ENCODE measurements around the gene DAB2IP.

DNA sequence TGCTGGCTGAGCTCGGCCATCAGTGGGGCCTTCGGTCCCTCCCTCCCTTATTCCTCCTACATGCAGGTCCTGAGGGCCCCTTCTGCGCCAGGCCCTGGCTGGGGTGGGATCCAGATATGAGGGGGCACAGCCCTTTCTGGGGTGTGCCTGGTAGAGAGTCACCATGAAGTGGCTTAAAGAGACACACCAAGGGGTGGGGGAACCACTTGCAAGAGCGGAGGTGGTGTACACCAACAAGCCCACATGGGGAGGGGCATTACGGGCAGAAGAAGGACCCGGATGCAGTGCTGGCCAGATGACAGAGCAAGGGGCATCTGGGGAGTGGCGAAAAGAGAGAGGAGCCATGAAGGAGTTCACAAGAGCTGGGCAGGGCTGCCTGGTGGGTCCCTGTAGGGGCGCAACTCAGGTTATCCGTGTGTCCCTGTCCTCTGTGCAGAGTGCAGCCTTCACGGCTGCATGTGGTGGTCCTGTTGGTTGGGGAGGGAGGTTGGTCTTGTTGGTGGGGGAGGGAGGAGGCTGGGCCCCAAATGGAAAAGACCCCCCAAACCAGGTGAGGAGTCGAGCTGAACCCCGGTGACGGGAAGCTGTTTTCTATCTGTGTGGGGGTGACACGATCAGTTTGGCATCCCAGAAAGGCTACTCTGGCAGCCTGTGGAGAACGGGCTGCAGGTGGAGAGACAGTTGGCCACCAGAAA lies 158.1 kb downstream of the DAB2IP start:
- TF ChIP-seq, protein P1, sequence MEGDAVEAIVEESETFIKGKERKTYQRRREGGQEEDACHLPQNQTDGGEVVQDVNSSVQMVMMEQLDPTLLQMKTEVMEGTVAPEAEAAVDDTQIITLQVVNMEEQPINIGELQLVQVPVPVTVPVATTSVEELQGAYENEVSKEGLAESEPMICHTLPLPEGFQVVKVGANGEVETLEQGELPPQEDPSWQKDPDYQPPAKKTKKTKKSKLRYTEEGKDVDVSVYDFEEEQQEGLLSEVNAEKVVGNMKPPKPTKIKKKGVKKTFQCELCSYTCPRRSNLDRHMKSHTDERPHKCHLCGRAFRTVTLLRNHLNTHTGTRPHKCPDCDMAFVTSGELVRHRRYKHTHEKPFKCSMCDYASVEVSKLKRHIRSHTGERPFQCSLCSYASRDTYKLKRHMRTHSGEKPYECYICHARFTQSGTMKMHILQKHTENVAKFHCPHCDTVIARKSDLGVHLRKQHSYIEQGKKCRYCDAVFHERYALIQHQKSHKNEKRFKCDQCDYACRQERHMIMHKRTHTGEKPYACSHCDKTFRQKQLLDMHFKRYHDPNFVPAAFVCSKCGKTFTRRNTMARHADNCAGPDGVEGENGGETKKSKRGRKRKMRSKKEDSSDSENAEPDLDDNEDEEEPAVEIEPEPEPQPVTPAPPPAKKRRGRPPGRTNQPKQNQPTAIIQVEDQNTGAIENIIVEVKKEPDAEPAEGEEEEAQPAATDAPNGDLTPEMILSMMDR (tag by site-specific recombination; IDR thresholded peaks at IDR 0.05) = no peak
- TF ChIP-seq ZNF138 (tag by site-specific recombination; IDR thresholded peaks at IDR 0.05; ENCODE audit: borderline replicate concordance) = no peak
- TF ChIP-seq, protein P2, sequence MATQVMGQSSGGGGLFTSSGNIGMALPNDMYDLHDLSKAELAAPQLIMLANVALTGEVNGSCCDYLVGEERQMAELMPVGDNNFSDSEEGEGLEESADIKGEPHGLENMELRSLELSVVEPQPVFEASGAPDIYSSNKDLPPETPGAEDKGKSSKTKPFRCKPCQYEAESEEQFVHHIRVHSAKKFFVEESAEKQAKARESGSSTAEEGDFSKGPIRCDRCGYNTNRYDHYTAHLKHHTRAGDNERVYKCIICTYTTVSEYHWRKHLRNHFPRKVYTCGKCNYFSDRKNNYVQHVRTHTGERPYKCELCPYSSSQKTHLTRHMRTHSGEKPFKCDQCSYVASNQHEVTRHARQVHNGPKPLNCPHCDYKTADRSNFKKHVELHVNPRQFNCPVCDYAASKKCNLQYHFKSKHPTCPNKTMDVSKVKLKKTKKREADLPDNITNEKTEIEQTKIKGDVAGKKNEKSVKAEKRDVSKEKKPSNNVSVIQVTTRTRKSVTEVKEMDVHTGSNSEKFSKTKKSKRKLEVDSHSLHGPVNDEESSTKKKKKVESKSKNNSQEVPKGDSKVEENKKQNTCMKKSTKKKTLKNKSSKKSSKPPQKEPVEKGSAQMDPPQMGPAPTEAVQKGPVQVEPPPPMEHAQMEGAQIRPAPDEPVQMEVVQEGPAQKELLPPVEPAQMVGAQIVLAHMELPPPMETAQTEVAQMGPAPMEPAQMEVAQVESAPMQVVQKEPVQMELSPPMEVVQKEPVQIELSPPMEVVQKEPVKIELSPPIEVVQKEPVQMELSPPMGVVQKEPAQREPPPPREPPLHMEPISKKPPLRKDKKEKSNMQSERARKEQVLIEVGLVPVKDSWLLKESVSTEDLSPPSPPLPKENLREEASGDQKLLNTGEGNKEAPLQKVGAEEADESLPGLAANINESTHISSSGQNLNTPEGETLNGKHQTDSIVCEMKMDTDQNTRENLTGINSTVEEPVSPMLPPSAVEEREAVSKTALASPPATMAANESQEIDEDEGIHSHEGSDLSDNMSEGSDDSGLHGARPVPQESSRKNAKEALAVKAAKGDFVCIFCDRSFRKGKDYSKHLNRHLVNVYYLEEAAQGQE (tag by site-specific recombination; IDR thresholded peaks at IDR 0.05) = no peak
- TF ChIP-seq ZNF274 (IDR thresholded peaks at IDR 0.05; ENCODE audit: low read length) = no peak
- TF ChIP-seq ZNF274 (tag by site-specific recombination; IDR thresholded peaks at IDR 0.05; ENCODE audit: borderline replicate concordance) = no peak
- TF ChIP-seq ZNF747 (tag by site-specific recombination; IDR thresholded peaks at IDR 0.05) = no peak
- no peak for TF ChIP-seq SP2 (tag by site-specific recombination; IDR thresholded peaks at IDR 0.05)
- no peak for TF ChIP-seq WT1 (tag by site-specific recombination; IDR thresholded peaks at IDR 0.05)
- TF ChIP-seq, protein P3, sequence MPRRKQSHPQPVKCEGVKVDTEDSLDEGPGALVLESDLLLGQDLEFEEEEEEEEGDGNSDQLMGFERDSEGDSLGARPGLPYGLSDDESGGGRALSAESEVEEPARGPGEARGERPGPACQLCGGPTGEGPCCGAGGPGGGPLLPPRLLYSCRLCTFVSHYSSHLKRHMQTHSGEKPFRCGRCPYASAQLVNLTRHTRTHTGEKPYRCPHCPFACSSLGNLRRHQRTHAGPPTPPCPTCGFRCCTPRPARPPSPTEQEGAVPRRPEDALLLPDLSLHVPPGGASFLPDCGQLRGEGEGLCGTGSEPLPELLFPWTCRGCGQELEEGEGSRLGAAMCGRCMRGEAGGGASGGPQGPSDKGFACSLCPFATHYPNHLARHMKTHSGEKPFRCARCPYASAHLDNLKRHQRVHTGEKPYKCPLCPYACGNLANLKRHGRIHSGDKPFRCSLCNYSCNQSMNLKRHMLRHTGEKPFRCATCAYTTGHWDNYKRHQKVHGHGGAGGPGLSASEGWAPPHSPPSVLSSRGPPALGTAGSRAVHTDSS (tag by site-specific recombination; IDR thresholded peaks at IDR 0.05) = no peak
- no peak for TF ChIP-seq ZNF664 (tag by site-specific recombination; IDR thresholded peaks at IDR 0.05)
- TF ChIP-seq, protein P4, sequence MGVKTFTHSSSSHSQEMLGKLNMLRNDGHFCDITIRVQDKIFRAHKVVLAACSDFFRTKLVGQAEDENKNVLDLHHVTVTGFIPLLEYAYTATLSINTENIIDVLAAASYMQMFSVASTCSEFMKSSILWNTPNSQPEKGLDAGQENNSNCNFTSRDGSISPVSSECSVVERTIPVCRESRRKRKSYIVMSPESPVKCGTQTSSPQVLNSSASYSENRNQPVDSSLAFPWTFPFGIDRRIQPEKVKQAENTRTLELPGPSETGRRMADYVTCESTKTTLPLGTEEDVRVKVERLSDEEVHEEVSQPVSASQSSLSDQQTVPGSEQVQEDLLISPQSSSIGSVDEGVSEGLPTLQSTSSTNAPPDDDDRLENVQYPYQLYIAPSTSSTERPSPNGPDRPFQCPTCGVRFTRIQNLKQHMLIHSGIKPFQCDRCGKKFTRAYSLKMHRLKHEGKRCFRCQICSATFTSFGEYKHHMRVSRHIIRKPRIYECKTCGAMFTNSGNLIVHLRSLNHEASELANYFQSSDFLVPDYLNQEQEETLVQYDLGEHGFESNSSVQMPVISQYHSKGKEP (tag by site-specific recombination; IDR thresholded peaks at IDR 0.05) = no peak
- TF ChIP-seq ZNF76 (tag by site-specific recombination; IDR thresholded peaks at IDR 0.05; ENCODE audit: borderline replicate concordance, low read depth) = no peak
- no peak for TF ChIP-seq ZNF302 (tag by site-specific recombination; IDR thresholded peaks at IDR 0.05; ENCODE audit: low read depth)
- no peak for TF ChIP-seq ZNF548 (tag by site-specific recombination; IDR thresholded peaks at IDR 0.05)
- TF ChIP-seq, protein P5, sequence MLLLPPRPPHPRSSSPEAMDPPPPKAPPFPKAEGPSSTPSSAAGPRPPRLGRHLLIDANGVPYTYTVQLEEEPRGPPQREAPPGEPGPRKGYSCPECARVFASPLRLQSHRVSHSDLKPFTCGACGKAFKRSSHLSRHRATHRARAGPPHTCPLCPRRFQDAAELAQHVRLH (tag by site-specific recombination; IDR thresholded peaks at IDR 0.05) = no peak
